Epithelial cell of proximal tubule (primary cell): ENCODE results near the gene DOK7. TPM values are rescaled to one million over a fixed set of nuclear protein-coding genes. Genes with fewer than 3 reads are reported as not detected.

ENCODE experiments used
- DNase-seq: peaks from one replicate; pipeline ENCODE4 v3.0.0-alpha.2; 2011; ENCODE audit warnings: low read depth
- H3K4me3 ChIP-seq: 2 replicates; pipeline ENCODE4 v1.5.1; 2011; ENCODE audit warnings: low read depth, mild to moderate bottlenecking, low read length
- total RNA-seq: library from RNA; depleted of rRNA; stranded (reverse); fragments of >200 nt; gene quantifications from 2 replicates; pipeline ENCODE4 v1.2.3, GENCODE V29; 2015
- TF ChIP-seq, protein P1 (sequence below): conservative IDR thresholded peaks from 2 replicates; pipeline ENCODE4 v1.5.1; 2012; ENCODE audit warnings: low read depth, mild to moderate bottlenecking, low read length

Gene DOK7
- total RNA-seq, 1 donor from 2014 or later = 0.81 TPM

DNA sequence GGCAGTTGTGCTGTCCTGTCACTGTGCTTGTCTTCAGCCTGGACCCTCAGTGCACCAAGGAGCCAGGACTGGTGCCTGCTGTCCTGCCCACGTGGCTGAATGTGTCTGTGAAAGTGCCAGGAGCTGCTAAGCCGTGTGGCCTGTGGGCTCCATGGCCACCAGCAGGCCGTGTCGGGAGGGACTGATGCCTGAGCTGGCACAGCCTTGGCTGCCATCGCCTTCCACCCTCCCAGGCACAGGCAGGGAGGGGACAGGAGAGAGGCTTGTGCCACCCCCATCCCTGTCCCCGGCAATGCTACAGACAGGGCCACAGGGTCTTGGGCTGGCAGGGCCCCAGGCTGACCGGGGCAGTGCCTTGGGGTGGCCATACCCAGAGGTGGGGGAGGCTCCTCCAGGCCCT, 24.8 kb downstream of the DOK7 start:
- DNase-seq = no peak
- no peak overlapping the region for H3K4me3 ChIP-seq
- TF ChIP-seq, protein P1, sequence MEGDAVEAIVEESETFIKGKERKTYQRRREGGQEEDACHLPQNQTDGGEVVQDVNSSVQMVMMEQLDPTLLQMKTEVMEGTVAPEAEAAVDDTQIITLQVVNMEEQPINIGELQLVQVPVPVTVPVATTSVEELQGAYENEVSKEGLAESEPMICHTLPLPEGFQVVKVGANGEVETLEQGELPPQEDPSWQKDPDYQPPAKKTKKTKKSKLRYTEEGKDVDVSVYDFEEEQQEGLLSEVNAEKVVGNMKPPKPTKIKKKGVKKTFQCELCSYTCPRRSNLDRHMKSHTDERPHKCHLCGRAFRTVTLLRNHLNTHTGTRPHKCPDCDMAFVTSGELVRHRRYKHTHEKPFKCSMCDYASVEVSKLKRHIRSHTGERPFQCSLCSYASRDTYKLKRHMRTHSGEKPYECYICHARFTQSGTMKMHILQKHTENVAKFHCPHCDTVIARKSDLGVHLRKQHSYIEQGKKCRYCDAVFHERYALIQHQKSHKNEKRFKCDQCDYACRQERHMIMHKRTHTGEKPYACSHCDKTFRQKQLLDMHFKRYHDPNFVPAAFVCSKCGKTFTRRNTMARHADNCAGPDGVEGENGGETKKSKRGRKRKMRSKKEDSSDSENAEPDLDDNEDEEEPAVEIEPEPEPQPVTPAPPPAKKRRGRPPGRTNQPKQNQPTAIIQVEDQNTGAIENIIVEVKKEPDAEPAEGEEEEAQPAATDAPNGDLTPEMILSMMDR = no peak

DNA sequence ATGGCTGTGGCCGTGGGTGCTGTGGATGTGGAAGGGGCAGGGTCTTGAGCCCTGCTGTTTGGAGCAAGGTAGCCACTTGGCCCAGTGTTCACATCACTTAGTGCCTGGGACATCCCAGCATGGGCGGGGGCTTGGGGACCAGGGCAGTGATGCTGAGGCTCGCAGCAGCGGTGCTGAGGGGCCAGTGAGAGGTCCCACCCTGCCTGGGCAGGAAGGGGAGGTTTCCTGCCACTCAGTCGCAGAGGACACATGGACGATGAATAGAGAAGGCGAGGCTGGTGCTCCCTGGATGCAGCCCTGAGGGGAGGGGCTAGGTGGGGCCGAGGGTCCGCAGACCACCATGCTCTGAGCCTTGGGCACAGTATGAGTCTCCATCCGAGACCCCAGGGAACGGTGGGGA, 25.7 kb downstream of the DOK7 start:
- no peak for DNase-seq
- TF ChIP-seq, protein P1 = no peak
- H3K4me3 ChIP-seq = no peak overlapping the region

DNA sequence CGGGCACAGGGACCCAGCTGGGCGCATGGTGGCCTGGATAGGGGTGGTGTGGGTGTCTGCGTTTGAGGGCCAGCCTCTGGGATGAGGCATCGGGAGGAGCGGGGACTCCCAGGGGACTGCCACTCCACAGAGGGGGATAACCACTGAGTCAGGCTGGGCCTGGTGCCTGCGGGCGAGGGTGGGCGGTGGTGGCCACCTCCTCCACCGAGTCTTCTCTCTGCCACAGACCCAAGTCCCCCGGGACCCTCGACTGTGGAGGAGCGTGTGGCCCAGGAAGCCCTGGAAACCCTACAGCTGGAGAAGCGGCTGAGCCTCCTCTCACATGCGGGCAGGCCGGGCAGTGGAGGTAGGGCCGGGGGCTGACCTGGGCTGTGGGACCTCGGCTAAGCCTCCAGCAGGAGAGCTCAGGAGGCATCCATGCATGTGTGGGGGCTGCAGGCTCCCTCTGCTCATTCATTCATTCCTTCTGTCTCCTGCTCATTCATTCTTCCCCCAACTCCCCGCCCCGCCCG, 26.4 kb downstream of the DOK7 start:
- TF ChIP-seq, protein P1 = no peak
- DNase-seq = no peak
- no peak overlapping the region for H3K4me3 ChIP-seq

DNA sequence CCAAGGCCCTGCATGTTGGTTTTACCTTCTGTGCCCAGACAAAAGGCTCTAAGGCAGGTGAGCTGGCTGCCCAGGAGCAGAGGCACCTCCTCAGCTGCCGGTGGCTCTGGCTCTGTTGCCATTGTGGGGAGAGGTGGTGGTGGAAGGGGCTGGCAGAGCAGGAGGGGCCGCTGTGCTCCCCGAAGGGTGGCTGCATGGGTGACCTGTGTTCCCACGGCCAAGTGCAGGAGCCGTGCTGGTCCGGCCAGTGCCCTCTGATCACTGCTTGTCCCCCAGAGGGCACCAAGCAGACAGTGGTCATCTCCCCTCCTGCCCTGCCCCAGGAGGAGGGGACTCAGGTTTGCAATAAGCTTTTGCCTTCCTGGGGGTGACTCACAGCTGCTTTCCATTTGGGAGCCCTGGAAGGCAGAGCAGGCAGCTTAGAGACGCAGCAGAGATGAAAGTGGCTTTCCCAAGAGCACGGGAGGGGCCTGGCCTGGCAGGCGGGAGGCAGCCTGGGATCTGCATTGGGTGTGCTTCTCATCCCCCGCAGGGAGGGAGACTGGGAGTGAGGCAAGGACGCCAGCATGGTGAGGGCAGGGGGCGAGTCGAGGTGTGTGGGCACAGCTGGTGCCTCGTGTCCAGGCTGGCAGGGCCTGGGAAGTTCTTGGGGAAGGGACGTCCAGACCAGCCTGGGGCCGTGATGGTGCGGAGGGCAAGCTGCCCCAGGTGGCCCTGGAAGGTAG, 28.7 kb downstream of the DOK7 start:
- TF ChIP-seq, protein P1 = no peak
- no peak for DNase-seq
- H3K4me3 ChIP-seq = no peak overlapping the region

DNA sequence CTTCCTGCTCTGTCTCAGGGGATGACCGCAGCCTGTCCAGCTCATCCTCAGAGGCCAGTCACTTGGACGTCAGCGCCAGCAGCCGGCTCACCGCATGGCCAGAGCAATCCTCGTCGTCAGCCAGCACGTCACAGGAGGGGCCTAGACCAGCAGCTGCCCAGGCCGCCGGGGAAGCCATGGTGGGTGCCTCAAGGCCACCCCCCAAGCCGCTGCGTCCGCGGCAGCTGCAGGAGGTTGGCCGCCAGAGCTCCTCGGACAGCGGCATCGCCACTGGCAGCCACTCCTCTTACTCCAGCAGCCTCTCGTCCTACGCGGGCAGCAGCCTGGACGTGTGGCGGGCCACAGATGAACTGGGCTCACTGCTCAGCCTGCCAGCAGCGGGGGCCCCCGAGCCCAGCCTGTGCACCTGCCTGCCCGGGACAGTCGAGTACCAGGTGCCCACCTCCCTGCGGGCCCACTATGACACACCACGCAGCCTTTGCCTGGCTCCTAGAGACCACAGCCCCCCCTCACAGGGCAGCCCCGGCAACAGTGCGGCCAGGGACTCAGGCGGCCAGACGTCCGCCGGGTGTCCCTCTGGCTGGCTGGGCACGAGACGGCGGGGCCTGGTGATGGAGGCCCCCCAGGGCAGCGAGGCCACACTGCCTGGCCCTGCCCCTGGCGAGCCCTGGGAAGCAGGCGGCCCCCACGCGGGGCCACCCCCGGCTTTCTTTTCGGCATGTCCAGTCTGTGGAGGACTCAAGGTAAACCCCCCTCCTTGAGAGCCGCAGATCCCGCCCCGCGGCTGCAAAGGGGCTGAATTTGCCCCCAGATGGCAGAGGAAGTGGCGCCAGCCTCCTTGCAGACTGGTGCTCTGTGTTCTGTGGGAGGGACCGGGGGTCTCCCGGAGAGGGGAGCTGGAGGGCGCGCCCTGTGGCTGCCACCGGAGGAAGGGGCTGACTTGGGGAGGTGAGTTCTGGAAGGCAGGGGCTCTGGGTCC, 29.9 kb downstream of the DOK7 start:
- H3K4me3 ChIP-seq = no peak overlapping the region
- no peak for DNase-seq
- TF ChIP-seq, protein P1 = no peak

DNA sequence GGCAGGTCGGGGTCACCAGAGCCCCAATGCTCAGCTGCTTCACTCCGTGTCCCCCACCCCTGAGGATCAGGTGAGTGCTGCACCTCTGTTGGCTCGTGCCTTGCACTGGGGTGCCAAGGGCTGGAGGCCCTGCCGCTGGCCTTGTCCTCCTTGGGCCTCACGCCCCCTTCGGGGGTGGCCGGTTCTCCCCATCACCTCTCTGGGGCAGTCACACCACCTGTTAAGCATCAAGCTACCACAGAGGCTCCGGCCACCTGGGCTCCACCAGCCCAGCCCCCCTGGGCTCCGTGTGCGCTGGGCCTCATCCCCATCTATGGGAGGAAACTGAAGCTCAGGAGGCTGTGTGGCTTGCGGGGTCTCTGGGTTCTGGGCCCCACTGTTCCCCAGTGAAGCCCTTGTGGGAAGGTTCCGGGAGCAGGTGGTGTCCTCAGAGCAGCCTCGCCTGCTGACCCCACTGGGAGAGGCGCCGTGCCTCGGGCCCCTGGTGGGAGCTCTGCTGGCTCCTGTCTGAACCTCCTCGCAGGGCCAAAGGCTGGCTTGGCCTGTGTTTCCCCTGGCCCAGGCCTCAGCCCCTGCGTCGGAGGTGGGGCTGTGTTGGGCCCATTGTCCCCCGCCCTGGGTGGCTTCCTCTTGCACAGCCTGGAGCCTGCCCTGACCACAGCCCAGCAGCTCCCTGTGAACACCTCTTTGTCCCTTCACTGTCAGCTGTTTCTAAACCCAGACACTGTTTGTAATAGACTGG, 30.8 kb downstream of the DOK7 start:
- H3K4me3 ChIP-seq = no peak overlapping the region
- TF ChIP-seq, protein P1 = no peak
- no peak for DNase-seq
